Breast epithelium (tissue), 3 donors: ENCODE data around the gene FAM168A.

Experiments used
- POLR2AphosphoS5 ChIP-seq, 3 donors: sonication (generic); formaldehyde crosslinking; IDR thresholded peaks; one replicate each; pipeline ENCODE4 v1.6.1; 2017; ENCODE audit warnings: antibody characterized with exemption in 3 of 3
- TF ChIP-seq, protein P1 (sequence below), 3 donors: fragments of 450-650 bp; IDR thresholded peaks; one replicate each; pipeline ENCODE4 v1.5.1; 2016 to 2017; ENCODE audit warnings: antibody characterized with exemption in 3 of 3, mild to moderate bottlenecking in 3 of 3, moderate library complexity in 3 of 3

DNA sequence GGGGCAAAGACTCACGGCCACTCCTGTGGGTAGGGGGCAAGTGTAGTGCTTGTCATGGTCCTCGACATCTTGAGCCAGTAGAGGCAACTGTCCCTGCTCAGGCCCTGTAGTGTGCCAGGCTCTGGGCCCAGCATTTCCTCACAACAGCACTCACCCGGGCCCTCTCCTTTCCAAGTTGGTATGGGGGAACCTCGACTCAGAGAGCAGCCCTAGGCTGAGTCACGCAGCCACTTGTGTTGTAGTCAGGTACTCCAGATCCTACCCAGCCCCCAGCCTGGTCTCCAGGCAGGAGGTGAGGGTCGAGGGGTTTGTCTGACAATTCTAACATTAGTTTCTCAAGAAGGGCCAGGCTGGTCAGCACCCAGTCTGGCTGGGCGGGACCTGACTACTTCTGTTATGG, 217.6 kb downstream of the FAM168A start:
- TF ChIP-seq, protein P1, sequence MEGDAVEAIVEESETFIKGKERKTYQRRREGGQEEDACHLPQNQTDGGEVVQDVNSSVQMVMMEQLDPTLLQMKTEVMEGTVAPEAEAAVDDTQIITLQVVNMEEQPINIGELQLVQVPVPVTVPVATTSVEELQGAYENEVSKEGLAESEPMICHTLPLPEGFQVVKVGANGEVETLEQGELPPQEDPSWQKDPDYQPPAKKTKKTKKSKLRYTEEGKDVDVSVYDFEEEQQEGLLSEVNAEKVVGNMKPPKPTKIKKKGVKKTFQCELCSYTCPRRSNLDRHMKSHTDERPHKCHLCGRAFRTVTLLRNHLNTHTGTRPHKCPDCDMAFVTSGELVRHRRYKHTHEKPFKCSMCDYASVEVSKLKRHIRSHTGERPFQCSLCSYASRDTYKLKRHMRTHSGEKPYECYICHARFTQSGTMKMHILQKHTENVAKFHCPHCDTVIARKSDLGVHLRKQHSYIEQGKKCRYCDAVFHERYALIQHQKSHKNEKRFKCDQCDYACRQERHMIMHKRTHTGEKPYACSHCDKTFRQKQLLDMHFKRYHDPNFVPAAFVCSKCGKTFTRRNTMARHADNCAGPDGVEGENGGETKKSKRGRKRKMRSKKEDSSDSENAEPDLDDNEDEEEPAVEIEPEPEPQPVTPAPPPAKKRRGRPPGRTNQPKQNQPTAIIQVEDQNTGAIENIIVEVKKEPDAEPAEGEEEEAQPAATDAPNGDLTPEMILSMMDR (IDR thresholded peaks at IDR 0.05), result no peak
- TF ChIP-seq POLR2AphosphoS5 (IDR thresholded peaks at IDR 0.05), result no peak
